Left ventricle myocardium inferior (tissue), 1 donor: ENCODE results near the gene MAPK8IP3. TPM values are rescaled to one million over a fixed set of nuclear protein-coding genes. Genes with fewer than 3 reads are reported as not detected.

Source experiments
- DNase-seq: peaks from one replicate; pipeline ENCODE4 v3.0.0-alpha.2; 2020
- H3K27ac ChIP-seq: fragments of 200-600 bp; replicated peaks from 2 replicates; pipeline ENCODE4 v1.8.0; 2021
- H3K27me3 ChIP-seq: fragments of 200-600 bp; 2 replicates; pipeline ENCODE4 v1.8.0; 2021; ENCODE audit warnings: low read depth
- H3K36me3 ChIP-seq: fragments of 200-600 bp; 2 replicates; pipeline ENCODE4 v1.8.0; 2021
- H3K4me1 ChIP-seq: fragments of 200-600 bp; 2 replicates; pipeline ENCODE4 v1.8.0; 2021
- H3K4me3 ChIP-seq: fragments of 200-600 bp; 2 replicates; pipeline ENCODE4 v1.8.0; 2021; ENCODE audit warnings: mild to moderate bottlenecking, moderate library complexity
- H3K9me3 ChIP-seq: fragments of 200-600 bp; replicated peaks from 2 replicates; pipeline ENCODE4 v1.8.0; 2021
- intact Hi-C: fragments of 100-400 bp; cut with micrococcal nuclease; formaldehyde crosslinking; loops from one replicate; pipeline ENCODE4 v1.11.0; 2022
- total RNA-seq: library from RNA; stranded (reverse); fragmentation: NEBNext Ultra II Directional; extraction: Animal tissue kit (Norgen Biotek cat#: 25700); gene quantifications from one replicate; pipeline ENCODE4 v1.2.1, GENCODE V29; 2021
- TF ChIP-seq, protein P1 (sequence below): fragments of 200-600 bp; IDR thresholded peaks from 2 replicates; pipeline ENCODE4 v1.8.0; 2021; ENCODE audit warnings: antibody characterized with exemption, mild to moderate bottlenecking, borderline replicate concordance
- donor health status: DM: no; HTN: yes; CAD: no; lungs with severe emphysema.

MAPK8IP3 gene
- total RNA-seq, 1 donor from 2014 or later = 56.0 TPM

DNA sequence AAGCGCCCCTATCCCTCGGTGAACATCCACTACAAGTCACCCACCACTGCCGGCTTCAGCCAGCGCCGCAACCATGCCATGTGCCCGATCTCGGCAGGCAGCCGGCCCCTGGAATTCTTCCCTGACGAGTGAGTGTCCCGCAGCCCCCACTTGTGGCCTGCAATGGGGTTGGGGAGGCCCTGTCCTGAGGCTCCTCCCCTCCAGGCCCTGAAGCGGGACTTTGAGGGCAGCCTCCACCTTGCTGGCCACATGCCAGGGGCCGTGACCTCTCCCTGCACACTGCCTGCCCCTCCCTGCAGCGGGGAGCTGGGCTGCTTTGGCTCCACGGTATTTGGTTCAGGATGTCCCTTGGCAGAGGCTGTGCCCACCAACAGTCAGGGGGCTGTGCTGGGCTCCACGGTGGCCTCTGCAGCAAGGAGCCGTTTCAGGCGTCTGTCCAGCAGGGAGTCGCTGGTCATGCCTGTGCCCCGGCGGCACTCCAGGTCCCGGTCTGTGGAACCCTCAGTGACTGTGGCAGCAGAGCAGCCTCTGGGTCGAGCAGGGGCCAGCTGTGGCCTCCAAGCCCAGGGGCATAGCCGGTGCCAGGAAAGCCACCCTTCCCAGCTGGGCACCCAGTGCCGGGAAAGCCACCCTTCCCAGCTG lies 57.0 kb downstream of the MAPK8IP3 start:
- DNase-seq = peak; percentile 19
- intact Hi-C loops = no loop called here
- TF ChIP-seq, protein P1, sequence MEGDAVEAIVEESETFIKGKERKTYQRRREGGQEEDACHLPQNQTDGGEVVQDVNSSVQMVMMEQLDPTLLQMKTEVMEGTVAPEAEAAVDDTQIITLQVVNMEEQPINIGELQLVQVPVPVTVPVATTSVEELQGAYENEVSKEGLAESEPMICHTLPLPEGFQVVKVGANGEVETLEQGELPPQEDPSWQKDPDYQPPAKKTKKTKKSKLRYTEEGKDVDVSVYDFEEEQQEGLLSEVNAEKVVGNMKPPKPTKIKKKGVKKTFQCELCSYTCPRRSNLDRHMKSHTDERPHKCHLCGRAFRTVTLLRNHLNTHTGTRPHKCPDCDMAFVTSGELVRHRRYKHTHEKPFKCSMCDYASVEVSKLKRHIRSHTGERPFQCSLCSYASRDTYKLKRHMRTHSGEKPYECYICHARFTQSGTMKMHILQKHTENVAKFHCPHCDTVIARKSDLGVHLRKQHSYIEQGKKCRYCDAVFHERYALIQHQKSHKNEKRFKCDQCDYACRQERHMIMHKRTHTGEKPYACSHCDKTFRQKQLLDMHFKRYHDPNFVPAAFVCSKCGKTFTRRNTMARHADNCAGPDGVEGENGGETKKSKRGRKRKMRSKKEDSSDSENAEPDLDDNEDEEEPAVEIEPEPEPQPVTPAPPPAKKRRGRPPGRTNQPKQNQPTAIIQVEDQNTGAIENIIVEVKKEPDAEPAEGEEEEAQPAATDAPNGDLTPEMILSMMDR = no peak
- H3K27me3 ChIP-seq = no peaks in the 10 kb centered on the region
- no peak overlapping the region for H3K4me3 ChIP-seq
- H3K9me3 ChIP-seq = no peaks in the 10 kb centered on the region
- no peaks in the 10 kb centered on the region for H3K4me1 ChIP-seq
- H3K27ac ChIP-seq = no peak overlapping the region
- H3K36me3 ChIP-seq = peaks cover 90% of the 10 kb centered on the region

DNA sequence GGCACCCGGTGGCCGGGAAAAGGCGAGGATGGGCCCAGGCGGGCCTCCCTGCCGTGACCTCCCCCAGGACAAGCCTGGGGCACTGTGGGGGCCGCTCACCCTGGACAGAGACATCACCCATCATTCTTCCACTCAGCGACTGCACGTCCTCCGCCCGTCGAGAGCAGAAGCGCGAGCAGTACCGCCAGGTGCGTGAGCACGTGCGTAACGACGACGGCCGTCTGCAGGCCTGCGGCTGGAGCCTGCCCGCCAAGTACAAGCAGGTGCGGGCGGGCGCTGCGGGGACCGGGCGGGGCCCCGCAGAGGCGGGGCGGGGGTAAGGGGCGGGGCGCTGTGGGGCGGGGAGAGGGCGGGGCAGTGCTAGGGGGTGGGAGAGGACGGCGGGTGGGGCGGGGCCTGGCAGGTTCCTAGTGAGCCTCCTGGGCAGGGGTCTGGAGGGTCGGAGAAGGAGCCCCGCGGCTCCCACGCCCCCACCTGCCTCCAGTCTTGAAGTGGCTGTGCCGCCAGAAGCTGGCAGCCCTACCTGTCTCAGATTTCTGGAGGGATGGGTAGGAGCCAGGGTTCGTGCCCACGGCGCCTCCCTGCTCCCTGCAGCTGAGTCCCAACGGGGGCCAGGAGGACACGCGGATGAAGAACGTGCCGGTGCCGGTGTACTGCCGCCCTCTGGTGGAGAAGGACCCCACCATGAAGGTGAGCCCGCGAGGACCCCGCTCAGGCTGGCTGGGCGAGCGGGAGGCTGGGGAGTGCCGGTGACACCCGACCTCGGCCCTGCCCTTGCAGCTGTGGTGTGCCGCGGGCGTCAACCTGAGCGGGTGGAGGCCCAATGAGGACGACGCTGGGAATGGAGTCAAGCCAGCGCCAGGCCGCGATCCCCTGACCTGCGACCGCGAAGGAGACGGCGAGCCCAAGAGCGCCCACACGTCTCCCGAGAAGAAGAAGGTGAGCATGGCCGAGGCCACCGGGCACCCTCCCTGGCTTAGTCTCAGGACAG lies 57.8 kb downstream of the MAPK8IP3 start:
- H3K36me3 ChIP-seq = peaks cover 90% of the 10 kb centered on the region
- intact Hi-C loops = no loop called here

DNA sequence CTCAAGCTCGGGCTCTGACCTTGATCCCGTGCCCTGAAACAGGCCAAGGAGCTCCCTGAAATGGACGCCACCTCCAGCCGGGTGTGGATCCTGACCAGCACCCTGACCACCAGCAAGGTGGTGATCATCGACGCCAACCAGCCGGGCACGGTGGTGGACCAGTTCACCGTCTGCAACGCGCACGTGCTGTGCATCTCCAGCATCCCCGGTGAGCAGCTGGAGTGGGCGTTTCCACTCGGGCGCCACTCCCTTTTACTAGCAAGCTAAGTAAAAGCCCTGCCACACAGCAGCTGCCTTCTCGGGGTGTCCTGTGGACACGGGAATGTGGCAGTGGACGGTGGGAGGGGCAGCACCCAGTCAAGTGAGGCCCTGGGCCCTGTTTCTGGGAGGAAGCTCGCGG lies 59.0 kb downstream of the MAPK8IP3 start:
- TF ChIP-seq, protein P1 = no peak
- Histone ChIP-seq H3K4me1 (peaks cover 8% of the 10 kb centered on the region), H3K9me3 (no peaks in the 10 kb centered on the region), H3K36me3 (peaks cover 87% of the 10 kb centered on the region), H3K27ac (no peak overlapping the region), H3K27me3 (no peaks in the 10 kb centered on the region), H3K4me3 (no peak overlapping the region)
- DNase-seq = no peak
- intact Hi-C loops = no loop called here

More for the DNA sequence above, 57.8 kb downstream of the MAPK8IP3 start:
- H3K9me3 ChIP-seq = no peaks in the 10 kb centered on the region
- no peaks in the 10 kb centered on the region for H3K4me1 ChIP-seq
- TF ChIP-seq, protein P1 = peak; percentile 40
- H3K4me3 ChIP-seq = no peak overlapping the region
- no peaks in the 10 kb centered on the region for H3K27me3 ChIP-seq
- no peak overlapping the region for H3K27ac ChIP-seq
- DNase-seq = no peak

DNA sequence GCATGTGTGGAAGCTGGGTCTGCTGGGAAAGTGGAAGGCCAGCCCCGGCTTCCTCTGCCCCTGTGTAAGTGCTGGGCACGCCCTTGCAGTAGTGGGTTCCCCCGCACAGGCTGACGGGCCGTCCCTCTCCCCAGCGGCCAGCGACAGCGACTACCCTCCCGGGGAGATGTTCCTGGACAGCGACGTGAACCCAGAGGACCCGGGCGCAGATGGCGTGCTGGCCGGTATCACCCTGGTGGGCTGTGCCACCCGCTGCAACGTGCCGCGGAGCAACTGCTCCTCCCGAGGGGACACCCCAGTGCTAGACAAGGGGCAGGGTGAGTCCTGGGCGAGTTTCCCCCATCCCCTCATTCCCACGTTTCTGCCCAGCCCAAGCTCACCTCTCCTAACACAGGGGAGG lies 59.8 kb downstream of the MAPK8IP3 start:
- no peak for DNase-seq
- H3K9me3 ChIP-seq = no peaks in the 10 kb centered on the region
- H3K36me3 ChIP-seq = peaks cover 79% of the 10 kb centered on the region
- peaks cover 17% of the 10 kb centered on the region for H3K4me1 ChIP-seq
- intact Hi-C loops = no loop called here
- TF ChIP-seq, protein P1 = no peak
- no peak overlapping the region for H3K27ac ChIP-seq
- no peak overlapping the region for H3K4me3 ChIP-seq
- H3K27me3 ChIP-seq = no peaks in the 10 kb centered on the region

DNA sequence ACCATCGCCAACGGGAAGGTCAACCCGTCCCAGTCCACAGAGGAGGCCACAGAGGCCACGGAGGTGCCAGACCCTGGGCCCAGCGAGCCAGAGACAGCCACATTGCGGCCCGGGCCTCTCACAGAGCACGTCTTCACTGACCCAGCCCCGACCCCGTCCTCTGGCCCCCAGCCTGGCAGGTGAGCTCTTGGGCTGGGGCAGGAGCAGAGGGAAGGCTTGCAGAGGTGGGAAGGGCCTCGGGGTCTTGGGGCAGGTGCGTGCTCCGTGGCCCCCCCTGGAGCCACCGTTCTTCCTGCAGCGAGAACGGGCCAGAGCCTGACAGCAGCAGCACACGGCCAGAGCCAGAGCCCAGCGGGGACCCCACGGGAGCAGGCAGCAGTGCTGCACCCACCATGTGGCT lies 60.2 kb downstream of the MAPK8IP3 start:
- Histone ChIP-seq H3K27me3 (no peaks in the 10 kb centered on the region), H3K27ac (no peak overlapping the region), H3K9me3 (no peaks in the 10 kb centered on the region), H3K4me3 (no peak overlapping the region), H3K36me3 (peaks cover 75% of the 10 kb centered on the region), H3K4me1 (peaks cover 21% of the 10 kb centered on the region)
- TF ChIP-seq, protein P1 = no peak
- no peak for DNase-seq
- intact Hi-C loops = no loop called here
